WTC11 (cell line): ENCODE measurements around the gene CPT1A.

Source experiments
- ATF1 ChIP-seq: sonication (generic); formaldehyde crosslinking; IDR thresholded peaks from 2 replicates; pipeline ENCODE4 v1.8.1; 2023; ENCODE audit warnings: mild to moderate bottlenecking, moderate library complexity, missing genetic modification reagents
- CTCF ChIP-seq: fragments of 200-600 bp; IDR thresholded peaks from 2 replicates; pipeline ENCODE4 v1.8.0; 2022; ENCODE audit warnings: antibody characterized with exemption
- ELF4 ChIP-seq: sonication (generic); formaldehyde crosslinking; IDR thresholded peaks from 2 replicates; pipeline ENCODE4 v1.8.1; 2022; ENCODE audit warnings: low read depth, mild to moderate bottlenecking, moderate library complexity, missing genetic modification reagents
- HMGXB4 ChIP-seq: sonication (generic); formaldehyde crosslinking; IDR thresholded peaks from 2 replicates; pipeline ENCODE4 v1.8.1; 2023; ENCODE audit warnings: mild to moderate bottlenecking, moderate library complexity, missing genetic modification reagents
- NFYB ChIP-seq: sonication (generic); formaldehyde crosslinking; conservative IDR thresholded peaks from 2 replicates; pipeline ENCODE4 v1.8.0; 2022; ENCODE audit warnings: low read depth, missing genetic modification reagents
- TP53 ChIP-seq: sonication (generic); formaldehyde crosslinking; IDR thresholded peaks from 2 replicates; pipeline ENCODE4 v1.8.1; 2023; ENCODE audit warnings: mild to moderate bottlenecking, missing genetic modification reagents
- USF2 ChIP-seq: sonication (generic); formaldehyde crosslinking; IDR thresholded peaks from 2 replicates; pipeline ENCODE4 v1.8.1; 2023; ENCODE audit warnings: mild to moderate bottlenecking, missing genetic modification reagents, moderate library complexity

GRCh38 chr11:68838572-68838964, 3.1 kb downstream of the CPT1A start:
- TF ChIP-seq USF2 (CRISPR knock-in tag) (no peak), ELF4 (CRISPR knock-in tag) (no peak), NFYB (CRISPR knock-in tag) (no peak), CTCF (no peak), TP53 (no peak), HMGXB4 (CRISPR knock-in tag) (no peak), ATF1 (no peak)
